Measurements from ENCODE around the gene ANKRD62. TPM values are rescaled to one million over a fixed set of nuclear protein-coding genes. Genes with fewer than 3 reads are reported as not detected.

The ANKRD62 gene
- total and polyA plus RNA-seq, 10 donors: not detected

DNA sequence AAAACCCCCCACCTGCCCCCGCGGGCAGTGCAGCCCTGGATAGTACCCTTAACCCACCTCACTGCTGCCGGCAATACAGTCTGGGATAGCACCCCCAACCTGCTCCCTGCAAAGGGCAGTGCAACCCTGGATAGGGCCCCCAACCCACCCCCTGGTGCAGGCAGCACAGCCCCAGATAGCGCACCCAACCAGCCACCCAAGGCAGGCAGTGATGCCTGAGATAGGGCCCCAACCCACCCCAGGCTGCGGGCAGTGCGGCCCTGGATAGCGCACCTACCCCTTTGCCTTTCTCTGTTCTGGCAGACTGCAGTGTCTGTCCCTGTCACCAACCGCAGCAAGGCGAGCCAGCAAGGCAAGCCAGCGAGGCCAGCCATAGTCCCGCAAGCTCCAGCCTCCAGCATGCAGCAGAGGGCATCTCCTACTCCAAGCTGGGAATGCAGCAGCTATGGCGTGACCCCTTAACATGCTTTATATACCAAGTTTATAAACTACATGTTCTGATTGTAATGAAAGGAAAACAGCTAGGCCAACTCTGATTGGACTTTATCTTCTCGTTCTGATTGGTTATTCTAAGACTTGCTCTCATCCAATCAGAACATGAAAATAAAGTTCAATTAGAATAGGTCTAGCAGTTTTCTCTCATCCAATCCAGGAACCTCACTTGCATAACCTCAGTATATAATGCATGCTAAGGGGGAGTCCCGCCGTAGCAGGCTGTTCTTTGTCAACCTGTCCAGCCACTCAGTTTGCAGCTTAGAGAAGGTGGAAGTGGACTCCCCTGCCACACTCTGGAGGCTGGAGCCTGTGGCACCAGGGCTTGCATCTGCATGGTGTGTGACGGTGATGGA lies 34.1 kb upstream of the ANKRD62 start:
- 85 to 89% (median 87%) methylated on average over 15 to 16 of the region's 16 CpGs for WGBS, 5 donors

DNA sequence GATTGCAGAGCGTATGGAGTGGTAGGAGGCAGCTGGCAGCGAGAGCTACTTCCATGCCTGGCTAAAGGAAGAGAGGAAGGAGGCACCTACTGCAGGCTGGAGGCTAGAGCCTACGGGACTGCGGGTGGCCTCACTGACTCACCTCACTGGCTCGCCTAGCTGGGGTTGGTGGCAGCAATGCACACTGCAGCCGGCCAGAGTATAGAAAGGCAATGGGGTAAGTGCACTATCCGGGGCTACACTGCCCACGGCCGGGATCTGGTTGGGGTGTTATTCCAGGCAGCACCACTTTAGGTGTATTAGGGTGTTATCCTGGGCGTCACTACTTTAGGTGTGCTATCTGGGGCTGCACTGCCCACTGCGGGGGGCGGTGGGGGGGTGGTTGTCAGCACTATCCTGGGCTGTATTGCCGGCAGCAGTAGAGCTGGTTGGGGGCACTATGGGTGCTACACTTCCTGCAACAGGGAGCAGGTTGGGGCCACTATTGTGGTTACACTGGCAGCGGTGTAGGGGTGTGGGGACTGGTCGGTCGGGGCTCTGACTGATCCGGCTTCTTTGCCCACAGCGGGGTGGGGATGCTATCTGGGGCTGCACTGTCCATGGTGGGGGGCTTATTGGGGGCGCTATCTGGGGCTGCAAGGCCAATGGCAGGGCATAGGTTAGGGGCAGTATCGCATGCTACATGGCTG lies 33.3 kb upstream of the ANKRD62 start:
- H3K4me1 ChIP-seq: no peaks in the 10 kb centered on the region
- no peaks in the 10 kb centered on the region for H3K36me3 ChIP-seq
- no peaks in the 10 kb centered on the region for H3K9me3 ChIP-seq
- WGBS, 5 donors: 76 to 95% (median 88%) methylated on average over 16 to 20 of the region's 20 CpGs
- intact Hi-C loops (cut with DNase I; ENCODE audit: low total_unique reads): no loop called here
- H3K27me3 ChIP-seq (replicated peaks in 1 of 7): no peaks in the 10 kb centered on the region
- H3K4me3 ChIP-seq: no peak overlapping the region
- TF ChIP-seq POLR2AphosphoS5 (IDR thresholded peaks at IDR 0.05) (no peak), POLR2A (IDR thresholded peaks at IDR 0.05) (no peak)
- TF ChIP-seq, protein P1, sequence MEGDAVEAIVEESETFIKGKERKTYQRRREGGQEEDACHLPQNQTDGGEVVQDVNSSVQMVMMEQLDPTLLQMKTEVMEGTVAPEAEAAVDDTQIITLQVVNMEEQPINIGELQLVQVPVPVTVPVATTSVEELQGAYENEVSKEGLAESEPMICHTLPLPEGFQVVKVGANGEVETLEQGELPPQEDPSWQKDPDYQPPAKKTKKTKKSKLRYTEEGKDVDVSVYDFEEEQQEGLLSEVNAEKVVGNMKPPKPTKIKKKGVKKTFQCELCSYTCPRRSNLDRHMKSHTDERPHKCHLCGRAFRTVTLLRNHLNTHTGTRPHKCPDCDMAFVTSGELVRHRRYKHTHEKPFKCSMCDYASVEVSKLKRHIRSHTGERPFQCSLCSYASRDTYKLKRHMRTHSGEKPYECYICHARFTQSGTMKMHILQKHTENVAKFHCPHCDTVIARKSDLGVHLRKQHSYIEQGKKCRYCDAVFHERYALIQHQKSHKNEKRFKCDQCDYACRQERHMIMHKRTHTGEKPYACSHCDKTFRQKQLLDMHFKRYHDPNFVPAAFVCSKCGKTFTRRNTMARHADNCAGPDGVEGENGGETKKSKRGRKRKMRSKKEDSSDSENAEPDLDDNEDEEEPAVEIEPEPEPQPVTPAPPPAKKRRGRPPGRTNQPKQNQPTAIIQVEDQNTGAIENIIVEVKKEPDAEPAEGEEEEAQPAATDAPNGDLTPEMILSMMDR (IDR thresholded peaks at IDR 0.05 in 8 of 11, conservative IDR thresholded peaks at IDR 0.05 in 3 of 11): no peak
- no peak overlapping the region for H3K27ac ChIP-seq
- DNase-seq: no peak

More for the DNA sequence above, 34.1 kb upstream of the ANKRD62 start:
- no peak for DNase-seq
- TF ChIP-seq, protein P1 (IDR thresholded peaks at IDR 0.05 in 8 of 11, conservative IDR thresholded peaks at IDR 0.05 in 3 of 11): no peak
- TF ChIP-seq POLR2A (IDR thresholded peaks at IDR 0.05) (no peak), POLR2AphosphoS5 (IDR thresholded peaks at IDR 0.05) (no peak)
- H3K36me3 ChIP-seq: no peaks in the 10 kb centered on the region
- H3K4me3 ChIP-seq: no peak overlapping the region
- H3K27me3 ChIP-seq (replicated peaks in 1 of 7): no peaks in the 10 kb centered on the region
- intact Hi-C loops (cut with DNase I; ENCODE audit: low total_unique reads): no loop called here
- H3K27ac ChIP-seq: no peak overlapping the region
- H3K9me3 ChIP-seq: no peaks in the 10 kb centered on the region
- no peaks in the 10 kb centered on the region for H3K4me1 ChIP-seq

DNA sequence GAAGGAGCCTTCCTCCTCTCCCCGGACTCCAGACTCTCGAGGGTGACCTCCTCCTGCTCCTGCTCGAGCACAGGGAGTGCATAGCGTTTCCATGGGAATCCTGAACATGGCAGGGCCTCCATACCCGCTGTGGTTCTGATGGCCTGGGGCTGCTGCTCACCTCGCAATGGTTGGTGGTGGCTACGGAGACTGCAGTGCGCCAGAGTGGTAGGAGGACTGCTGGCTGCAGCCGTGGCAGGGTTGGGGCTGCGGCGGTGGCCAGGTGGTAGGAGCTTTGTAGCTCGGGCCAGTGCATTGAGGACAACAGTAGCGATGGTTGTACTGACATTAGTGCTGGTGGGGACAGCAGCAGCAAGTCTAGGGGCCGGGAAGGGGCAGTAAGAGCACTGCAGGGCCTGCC lies 32.0 kb upstream of the ANKRD62 start:
- H3K4me1 ChIP-seq: no peaks in the 10 kb centered on the region
- H3K27me3 ChIP-seq (replicated peaks in 1 of 7): no peaks in the 10 kb centered on the region
- no peaks in the 10 kb centered on the region for H3K9me3 ChIP-seq
- no peaks in the 10 kb centered on the region for H3K36me3 ChIP-seq
- no peak for DNase-seq
- TF ChIP-seq POLR2A (IDR thresholded peaks at IDR 0.05) (no peak), POLR2AphosphoS5 (IDR thresholded peaks at IDR 0.05) (no peak)
- TF ChIP-seq, protein P1 (IDR thresholded peaks at IDR 0.05 in 8 of 11, conservative IDR thresholded peaks at IDR 0.05 in 3 of 11): no peak
- no peak overlapping the region for H3K27ac ChIP-seq
- no peak overlapping the region for H3K4me3 ChIP-seq
- intact Hi-C loops (cut with DNase I; ENCODE audit: low total_unique reads): no loop called here
- 80 to 89% (median 83%) methylated on average over 1 to 14 of the region's 14 CpGs for WGBS, 5 donors

DNA sequence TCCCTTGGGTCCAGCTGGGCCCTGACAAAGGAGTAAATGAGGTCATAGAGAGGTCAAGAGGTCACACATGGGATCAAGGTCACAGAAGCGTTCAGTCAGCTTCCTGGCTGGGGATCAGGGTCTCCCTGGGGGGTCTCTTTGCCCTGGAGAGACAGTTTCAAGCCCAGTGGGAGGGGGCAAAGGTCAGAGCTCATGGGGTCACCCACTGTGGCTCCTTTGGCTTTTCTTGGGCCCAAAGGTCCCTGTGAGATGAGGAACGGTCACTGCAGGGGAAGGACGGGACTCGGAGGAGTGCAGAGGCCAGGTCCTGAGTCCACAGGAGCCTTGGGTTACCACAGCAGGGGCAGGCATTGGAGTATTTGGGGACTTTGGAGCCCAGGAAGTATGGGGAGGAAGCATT lies 30.7 kb upstream of the ANKRD62 start:
- no peaks in the 10 kb centered on the region for H3K36me3 ChIP-seq
- H3K27me3 ChIP-seq (replicated peaks in 1 of 7): peaks cover 0 to 6% (median 0%) of the 10 kb centered on the region in 7 donors
- intact Hi-C loops (cut with DNase I; ENCODE audit: low total_unique reads): no loop called here
- TF ChIP-seq POLR2AphosphoS5 (IDR thresholded peaks at IDR 0.05) (no peak), POLR2A (IDR thresholded peaks at IDR 0.05) (no peak)
- TF ChIP-seq, protein P1 (IDR thresholded peaks at IDR 0.05 in 8 of 11, conservative IDR thresholded peaks at IDR 0.05 in 3 of 11): no peak
- H3K4me3 ChIP-seq: no peak overlapping the region
- DNase-seq: no peak
- H3K4me1 ChIP-seq: no peaks in the 10 kb centered on the region
- WGBS, 5 donors: 64 to 93% (median 75%) methylated on average over 4 of the region's 4 CpGs
- H3K27ac ChIP-seq: no peak overlapping the region
- no peaks in the 10 kb centered on the region for H3K9me3 ChIP-seq

Measured in spleen (tissue), 11 donors.